Right lobe of liver (tissue), 4 donors: Measurements from ENCODE around the gene ADAM12.

Experiments used
- POLR2A ChIP-seq: fragments of 450-650 bp; IDR thresholded peaks from one replicate; pipeline ENCODE4 v1.6.1; 2017; ENCODE audit warnings: antibody characterized with exemption, mild to moderate bottlenecking
- TF ChIP-seq, protein P1 (sequence below), 4 donors: fragments of 200-600 bp in 3 of 4; fragments of 450-650 bp in 1 of 4; IDR thresholded peaks; one replicate each; pipeline versions ENCODE4 v1.5.1 to v1.8.0; 2016 to 2022; ENCODE audit warnings: antibody characterized with exemption in 4 of 4, mild to moderate bottlenecking in 2 of 4
- donor health status: DM: no; HTN: no; CAD: no.
- donor health status: DM: no; HTN: no; CAD: no.
- donor health status: DM: no; HTN: yes; CAD: no.

DNA sequence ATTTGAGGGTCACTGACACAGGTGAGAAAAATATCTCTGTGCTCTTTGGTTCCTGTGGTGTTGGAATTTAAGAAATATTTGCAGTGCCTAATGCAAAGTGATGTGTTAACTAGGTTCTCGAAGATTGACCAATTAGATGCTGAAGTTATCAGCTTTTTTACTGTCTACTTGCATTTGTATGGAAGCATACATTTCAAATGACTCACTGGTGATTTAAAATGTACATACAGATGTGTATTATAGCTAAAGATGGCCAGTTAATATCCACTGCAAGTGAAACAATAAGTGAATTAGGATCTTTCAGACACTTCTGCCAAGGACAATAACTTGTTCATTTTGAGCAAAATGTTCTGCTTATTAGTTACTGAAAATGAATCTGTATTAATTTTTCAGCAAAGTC lies 287.0 kb downstream of the ADAM12 start:
- TF ChIP-seq, protein P1, sequence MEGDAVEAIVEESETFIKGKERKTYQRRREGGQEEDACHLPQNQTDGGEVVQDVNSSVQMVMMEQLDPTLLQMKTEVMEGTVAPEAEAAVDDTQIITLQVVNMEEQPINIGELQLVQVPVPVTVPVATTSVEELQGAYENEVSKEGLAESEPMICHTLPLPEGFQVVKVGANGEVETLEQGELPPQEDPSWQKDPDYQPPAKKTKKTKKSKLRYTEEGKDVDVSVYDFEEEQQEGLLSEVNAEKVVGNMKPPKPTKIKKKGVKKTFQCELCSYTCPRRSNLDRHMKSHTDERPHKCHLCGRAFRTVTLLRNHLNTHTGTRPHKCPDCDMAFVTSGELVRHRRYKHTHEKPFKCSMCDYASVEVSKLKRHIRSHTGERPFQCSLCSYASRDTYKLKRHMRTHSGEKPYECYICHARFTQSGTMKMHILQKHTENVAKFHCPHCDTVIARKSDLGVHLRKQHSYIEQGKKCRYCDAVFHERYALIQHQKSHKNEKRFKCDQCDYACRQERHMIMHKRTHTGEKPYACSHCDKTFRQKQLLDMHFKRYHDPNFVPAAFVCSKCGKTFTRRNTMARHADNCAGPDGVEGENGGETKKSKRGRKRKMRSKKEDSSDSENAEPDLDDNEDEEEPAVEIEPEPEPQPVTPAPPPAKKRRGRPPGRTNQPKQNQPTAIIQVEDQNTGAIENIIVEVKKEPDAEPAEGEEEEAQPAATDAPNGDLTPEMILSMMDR (IDR thresholded peaks at IDR 0.05), result no peak
- TF ChIP-seq POLR2A, result no peak
